GM12875 (cell line): ENCODE results near the gene THBD.

ENCODE experiments used
- H3K4me3 ChIP-seq: one replicate; pipeline ENCODE4 v1.5.1; 2011; ENCODE audit warnings: low read depth, low read length, control low read depth
- CTCF ChIP-seq: IDR thresholded peaks from 2 replicates; pipeline ENCODE4 v1.5.1; 2011; ENCODE audit warnings: low read depth, mild to moderate bottlenecking, control low read depth, inconsistent platforms, low read length, moderate library complexity, borderline replicate concordance; ENCODE audit not compliant: insufficient read depth

THBD gene

GRCh38 chr20:23042270-23042669, 7.2 kb downstream of the THBD start:
- no peak for TF ChIP-seq CTCF
- H3K4me3 ChIP-seq = no peak overlapping the region

GRCh38 chr20:23039885-23040508, 9.5 kb downstream of the THBD start:
- H3K4me3 ChIP-seq = no peak overlapping the region
- TF ChIP-seq CTCF = no peak

- no peak overlapping the region for H3K4me3 ChIP-seq
- TF ChIP-seq CTCF = no peak
Observed at GRCh38 chr20:23039136-23039875, 10.2 kb downstream of the THBD start.

GRCh38 chr20:23037017-23037481, 12.4 kb downstream of the THBD start:
- TF ChIP-seq CTCF = no peak
- no peak overlapping the region for H3K4me3 ChIP-seq

GRCh38 chr20:23036371-23036770, 13.1 kb downstream of the THBD start:
- TF ChIP-seq CTCF = no peak
- H3K4me3 ChIP-seq = no peak overlapping the region

- no peak overlapping the region for H3K4me3 ChIP-seq
- TF ChIP-seq CTCF = no peak
Observed at GRCh38 chr20:23035731-23036130, 13.7 kb downstream of the THBD start.
